ENCODE measurements around the gene POP7. TPM values are rescaled to one million over a fixed set of nuclear protein-coding genes. Genes with fewer than 3 reads are reported as not detected.

The POP7 gene
- total RNA-seq, 1 experiment from 2014 or later = 72.6 TPM

- Histone ChIP-seq H3K9me3 (ENCODE audit: low read depth, low read length, poor library complexity, severe bottlenecking) (no peaks in the 10 kb centered on the region), H3K4me1 (ENCODE audit: insufficient read depth, low read length, poor library complexity, severe bottlenecking) (peaks cover 13% of the 10 kb centered on the region), H3K36me3 (ENCODE audit: insufficient read depth, low read length, poor library complexity, severe bottlenecking) (peaks cover 96% of the 10 kb centered on the region), H3K27ac (ENCODE audit: low read depth, low read length, poor library complexity, severe bottlenecking) (no peak overlapping the region), H3K27me3 (replicated peaks; ENCODE audit: insufficient read depth, low read depth, low read length, poor library complexity) (no peaks in the 10 kb centered on the region), H3K4me3 (ENCODE audit: low read depth, low read length, poor library complexity, severe bottlenecking) (no peak overlapping the region)
- POLR2A ChIA-PET (ENCODE audit: low non-redundant PET) = no interaction called here
- BruUV-seq (replicated peaks) = no TSS peak
- intact Hi-C loops (cut with micrococcal nuclease; ENCODE audit: unreplicated experiment) = no loop called here
- CTCF ChIA-PET = no interaction called here
- TF ChIP-seq EZH2 (IDR thresholded peaks at IDR 0.05; ENCODE audit: borderline replicate concordance, low read depth, low read length, poor library complexity, severe bottlenecking) (no peak), CTCF (conservative IDR thresholded peaks at IDR 0.05; ENCODE audit: low read depth, low read length) (no peak)
- DNase-seq (ENCODE audit: low spot score) = no peak
These were observed 22.8 kb upstream of the POP7 start for GRCh38 chr7:100682991-100683658.

GRCh38 chr7:100683659-100684533, 22.0 kb upstream of the POP7 start:
- intact Hi-C loops (cut with micrococcal nuclease; ENCODE audit: unreplicated experiment) = no loop called here
- Histone ChIP-seq H3K27me3 (replicated peaks; ENCODE audit: insufficient read depth, low read depth, low read length, poor library complexity) (no peaks in the 10 kb centered on the region), H3K9me3 (ENCODE audit: low read depth, low read length, poor library complexity, severe bottlenecking) (no peaks in the 10 kb centered on the region), H3K36me3 (ENCODE audit: insufficient read depth, low read length, poor library complexity, severe bottlenecking) (peaks cover 96% of the 10 kb centered on the region), H3K4me1 (ENCODE audit: insufficient read depth, low read length, poor library complexity, severe bottlenecking) (peaks cover 13% of the 10 kb centered on the region), H3K4me3 (ENCODE audit: low read depth, low read length, poor library complexity, severe bottlenecking) (no peak overlapping the region), H3K27ac (ENCODE audit: low read depth, low read length, poor library complexity, severe bottlenecking) (no peak overlapping the region)
- no peak for DNase-seq (ENCODE audit: low spot score)
- BruUV-seq (replicated peaks) = no TSS peak
- TF ChIP-seq EZH2 (IDR thresholded peaks at IDR 0.05; ENCODE audit: borderline replicate concordance, low read depth, low read length, poor library complexity, severe bottlenecking) (no peak), CTCF (conservative IDR thresholded peaks at IDR 0.05; ENCODE audit: low read depth, low read length) (no peak)
- ChIA-PET POLR2A (ENCODE audit: low non-redundant PET) (no interaction called here), CTCF (no interaction called here)

- DNase-seq (ENCODE audit: low spot score) = no peak
- no peak for TF ChIP-seq EZH2 (IDR thresholded peaks at IDR 0.05; ENCODE audit: borderline replicate concordance, low read depth, low read length, poor library complexity, severe bottlenecking)
- no peak for TF ChIP-seq CTCF (conservative IDR thresholded peaks at IDR 0.05; ENCODE audit: low read depth, low read length)
- H3K9me3 ChIP-seq (ENCODE audit: low read depth, low read length, poor library complexity, severe bottlenecking) = no peaks in the 10 kb centered on the region
- POLR2A ChIA-PET (ENCODE audit: low non-redundant PET) = no interaction called here
- peaks cover 13% of the 10 kb centered on the region for H3K4me1 ChIP-seq (ENCODE audit: insufficient read depth, low read length, poor library complexity, severe bottlenecking)
- BruUV-seq (replicated peaks) = no TSS peak
- H3K36me3 ChIP-seq (ENCODE audit: insufficient read depth, low read length, poor library complexity, severe bottlenecking) = peaks cover 99% of the 10 kb centered on the region
- no peaks in the 10 kb centered on the region for H3K27me3 ChIP-seq (replicated peaks; ENCODE audit: insufficient read depth, low read depth, low read length, poor library complexity)
- intact Hi-C loops (cut with micrococcal nuclease; ENCODE audit: unreplicated experiment) = no loop called here
- CTCF ChIA-PET = no interaction called here
- no peak overlapping the region for H3K27ac ChIP-seq (ENCODE audit: low read depth, low read length, poor library complexity, severe bottlenecking)
- no peak overlapping the region for H3K4me3 ChIP-seq (ENCODE audit: low read depth, low read length, poor library complexity, severe bottlenecking)
These were observed 21.3 kb upstream of the POP7 start for GRCh38 chr7:100684534-100685042.

Measured in A673 (cell line).